Liver (tissue), 3 donors: ENCODE results near the gene PLEKHA8.

Experiments used
- FOXA1 ChIP-seq: IDR thresholded peaks from 2 replicates; pipeline ENCODE4 v1.6.1; 2016; ENCODE audit warnings: antibody characterized with exemption
- HNF4A ChIP-seq, 2 donors: conservative IDR thresholded peaks; 2 replicates each; pipeline ENCODE4 v1.6.1; 2016; ENCODE audit warnings: antibody characterized with exemption in 2 of 2, mild to moderate bottlenecking in 2 of 2
- RAD21 ChIP-seq, 2 donors: IDR thresholded peaks; 2 replicates each; pipeline ENCODE4 v1.6.1; 2016; ENCODE audit warnings: antibody characterized with exemption in 2 of 2, mild to moderate bottlenecking in 2 of 2
- SP1 ChIP-seq: IDR thresholded peaks from 2 replicates; pipeline ENCODE4 v1.6.1; 2018; ENCODE audit warnings: antibody characterized with exemption, mild to moderate bottlenecking
- TF ChIP-seq, protein P1 (sequence below): IDR thresholded peaks from 2 replicates; pipeline ENCODE4 v1.6.1; 2016; ENCODE audit warnings: antibody characterized with exemption, mild to moderate bottlenecking
- TF ChIP-seq, protein P2 (sequence below): fragments of 150-350 bp; IDR thresholded peaks from 2 replicates; pipeline ENCODE4 v1.5.1; 2017; ENCODE audit warnings: improper control_type of control experiment, low read depth, low read length; ENCODE audit not compliant: missing input control
- donor health status: healthy.
- donor health status: healthy.

DNA sequence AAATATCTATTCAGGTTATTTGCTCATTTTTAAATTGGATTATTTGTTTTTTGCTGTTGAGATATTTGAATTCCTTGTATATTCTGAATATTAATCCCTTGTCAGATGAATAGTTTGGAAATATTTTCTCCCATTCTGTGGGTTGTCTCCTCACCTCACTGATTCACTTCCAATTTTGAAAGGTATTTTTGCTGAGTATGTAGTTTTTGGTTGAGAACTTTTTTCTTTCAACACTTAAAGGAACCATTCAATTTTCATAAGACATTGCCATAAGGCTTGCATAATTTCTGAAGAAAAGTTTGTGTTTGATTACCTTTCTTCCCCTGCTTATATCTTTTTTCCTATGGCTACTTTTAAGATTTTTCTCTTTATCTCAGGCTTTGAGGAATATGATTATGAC lies 29.7 kb upstream of the PLEKHA8 start:
- TF ChIP-seq HNF4A (conservative IDR thresholded peaks at IDR 0.05) (no peak), SP1 (no peak), RAD21 (IDR thresholded peaks at IDR 0.05) (no peak), FOXA1 (no peak)
- TF ChIP-seq, protein P1, sequence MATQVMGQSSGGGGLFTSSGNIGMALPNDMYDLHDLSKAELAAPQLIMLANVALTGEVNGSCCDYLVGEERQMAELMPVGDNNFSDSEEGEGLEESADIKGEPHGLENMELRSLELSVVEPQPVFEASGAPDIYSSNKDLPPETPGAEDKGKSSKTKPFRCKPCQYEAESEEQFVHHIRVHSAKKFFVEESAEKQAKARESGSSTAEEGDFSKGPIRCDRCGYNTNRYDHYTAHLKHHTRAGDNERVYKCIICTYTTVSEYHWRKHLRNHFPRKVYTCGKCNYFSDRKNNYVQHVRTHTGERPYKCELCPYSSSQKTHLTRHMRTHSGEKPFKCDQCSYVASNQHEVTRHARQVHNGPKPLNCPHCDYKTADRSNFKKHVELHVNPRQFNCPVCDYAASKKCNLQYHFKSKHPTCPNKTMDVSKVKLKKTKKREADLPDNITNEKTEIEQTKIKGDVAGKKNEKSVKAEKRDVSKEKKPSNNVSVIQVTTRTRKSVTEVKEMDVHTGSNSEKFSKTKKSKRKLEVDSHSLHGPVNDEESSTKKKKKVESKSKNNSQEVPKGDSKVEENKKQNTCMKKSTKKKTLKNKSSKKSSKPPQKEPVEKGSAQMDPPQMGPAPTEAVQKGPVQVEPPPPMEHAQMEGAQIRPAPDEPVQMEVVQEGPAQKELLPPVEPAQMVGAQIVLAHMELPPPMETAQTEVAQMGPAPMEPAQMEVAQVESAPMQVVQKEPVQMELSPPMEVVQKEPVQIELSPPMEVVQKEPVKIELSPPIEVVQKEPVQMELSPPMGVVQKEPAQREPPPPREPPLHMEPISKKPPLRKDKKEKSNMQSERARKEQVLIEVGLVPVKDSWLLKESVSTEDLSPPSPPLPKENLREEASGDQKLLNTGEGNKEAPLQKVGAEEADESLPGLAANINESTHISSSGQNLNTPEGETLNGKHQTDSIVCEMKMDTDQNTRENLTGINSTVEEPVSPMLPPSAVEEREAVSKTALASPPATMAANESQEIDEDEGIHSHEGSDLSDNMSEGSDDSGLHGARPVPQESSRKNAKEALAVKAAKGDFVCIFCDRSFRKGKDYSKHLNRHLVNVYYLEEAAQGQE, result no peak
- TF ChIP-seq, protein P2, sequence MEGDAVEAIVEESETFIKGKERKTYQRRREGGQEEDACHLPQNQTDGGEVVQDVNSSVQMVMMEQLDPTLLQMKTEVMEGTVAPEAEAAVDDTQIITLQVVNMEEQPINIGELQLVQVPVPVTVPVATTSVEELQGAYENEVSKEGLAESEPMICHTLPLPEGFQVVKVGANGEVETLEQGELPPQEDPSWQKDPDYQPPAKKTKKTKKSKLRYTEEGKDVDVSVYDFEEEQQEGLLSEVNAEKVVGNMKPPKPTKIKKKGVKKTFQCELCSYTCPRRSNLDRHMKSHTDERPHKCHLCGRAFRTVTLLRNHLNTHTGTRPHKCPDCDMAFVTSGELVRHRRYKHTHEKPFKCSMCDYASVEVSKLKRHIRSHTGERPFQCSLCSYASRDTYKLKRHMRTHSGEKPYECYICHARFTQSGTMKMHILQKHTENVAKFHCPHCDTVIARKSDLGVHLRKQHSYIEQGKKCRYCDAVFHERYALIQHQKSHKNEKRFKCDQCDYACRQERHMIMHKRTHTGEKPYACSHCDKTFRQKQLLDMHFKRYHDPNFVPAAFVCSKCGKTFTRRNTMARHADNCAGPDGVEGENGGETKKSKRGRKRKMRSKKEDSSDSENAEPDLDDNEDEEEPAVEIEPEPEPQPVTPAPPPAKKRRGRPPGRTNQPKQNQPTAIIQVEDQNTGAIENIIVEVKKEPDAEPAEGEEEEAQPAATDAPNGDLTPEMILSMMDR, result no peak
